HG03575 (cell line): ENCODE measurements around the gene ASPSCR1.

Experiments
- ATAC-seq: cut with Tn5 transposase; IDR thresholded peaks from one replicate; pipeline ENCODE4 v1.9.1; 2021; ENCODE audit not compliant: unreplicated experiment, insufficient number of reproducible peaks, low FRiP score; ENCODE audit errors: extremely low read depth

Gene ASPSCR1

DNA sequence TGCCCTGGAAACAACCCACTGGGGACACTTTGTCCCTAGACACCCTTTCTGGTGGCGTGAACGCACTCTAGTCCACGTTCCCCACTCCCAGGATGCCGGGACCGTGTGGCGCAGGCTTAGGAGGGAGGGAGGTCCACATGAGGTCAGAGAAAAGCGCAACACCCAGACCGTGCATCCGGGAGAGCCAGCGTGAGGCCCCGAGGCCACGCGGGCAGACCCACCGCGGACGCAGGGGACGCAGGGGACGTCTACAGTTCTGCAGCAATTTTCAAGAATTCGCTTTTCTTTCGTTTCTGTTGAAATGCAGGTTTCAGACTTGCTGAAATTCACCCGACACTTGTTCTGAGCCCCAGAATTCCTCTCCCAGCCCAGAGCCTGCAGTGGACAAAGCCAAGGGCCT, 69.5 kb downstream of the ASPSCR1 start:
- ATAC-seq = no peak

DNA sequence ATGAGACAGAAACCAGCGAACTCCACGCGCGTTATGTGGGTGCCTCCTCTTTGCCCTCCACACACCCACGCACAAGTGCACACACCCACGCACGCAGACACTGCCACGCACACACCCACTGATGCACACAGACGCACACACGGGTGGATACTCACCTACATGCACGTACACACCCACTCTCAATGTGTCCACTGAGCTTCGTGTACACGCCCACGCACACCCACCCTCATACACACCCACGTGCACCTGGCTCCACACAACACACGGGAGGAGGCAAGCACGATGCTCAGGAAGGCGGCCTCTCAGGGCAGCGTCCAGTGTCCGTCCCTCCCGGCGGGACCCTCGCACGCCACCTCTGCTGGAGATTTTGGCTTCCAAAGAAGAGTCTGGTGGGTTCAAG, 70.0 kb downstream of the ASPSCR1 start:
- ATAC-seq = no peak

DNA sequence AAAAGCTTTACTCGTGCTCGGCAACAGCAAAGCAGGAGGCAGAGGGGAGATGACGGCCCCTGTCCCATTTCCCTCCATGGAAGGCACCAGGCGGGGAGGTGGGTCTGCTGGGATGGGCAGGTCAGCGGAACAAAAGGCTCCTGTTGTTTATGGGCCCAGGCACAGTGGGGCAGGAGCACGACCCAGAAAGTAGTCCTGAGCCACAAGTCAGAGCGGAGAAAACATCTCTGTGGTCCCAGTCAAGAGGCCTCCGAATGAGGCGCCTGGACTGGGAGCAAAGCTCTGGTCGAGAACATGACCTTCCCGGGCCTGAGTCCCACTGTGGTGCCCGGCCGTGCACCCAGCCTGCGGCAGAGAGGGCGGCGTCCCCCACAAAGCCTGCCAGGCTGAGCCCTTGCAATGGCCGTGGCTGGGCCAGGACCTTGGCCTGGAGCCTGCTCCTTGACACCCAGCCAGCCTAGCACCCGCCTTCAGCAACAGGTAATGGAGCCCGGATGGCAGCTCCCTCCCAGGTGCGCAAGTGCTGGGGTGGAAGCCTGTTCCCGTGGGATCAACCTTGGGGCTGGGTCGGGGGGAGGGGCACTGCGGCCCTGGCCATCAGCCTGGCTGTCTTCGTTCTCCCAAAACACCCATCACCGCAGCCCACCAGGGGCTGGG, 70.6 kb downstream of the ASPSCR1 start:
- ATAC-seq = no peak

DNA sequence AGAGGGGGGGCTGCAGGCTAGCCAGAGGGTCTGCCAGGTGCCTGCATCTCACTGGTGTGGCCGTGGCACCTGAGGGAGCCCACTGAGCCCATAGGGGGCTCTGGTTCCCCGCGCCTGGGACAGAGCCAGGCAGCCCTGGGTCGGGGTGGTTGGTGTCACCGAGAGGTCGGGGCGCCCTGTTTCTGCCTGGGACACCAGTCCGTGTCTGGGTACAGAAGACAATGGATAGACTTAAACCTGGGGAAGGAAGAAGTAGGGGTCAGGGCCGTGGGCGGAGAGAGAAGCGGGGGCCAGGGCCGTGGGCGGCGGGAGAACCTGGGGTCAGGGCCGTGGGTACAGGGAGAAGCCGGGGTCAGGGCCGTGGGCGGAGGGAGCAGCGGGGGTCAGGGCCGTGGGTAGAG, 71.1 kb downstream of the ASPSCR1 start:
- ATAC-seq = no peak

DNA sequence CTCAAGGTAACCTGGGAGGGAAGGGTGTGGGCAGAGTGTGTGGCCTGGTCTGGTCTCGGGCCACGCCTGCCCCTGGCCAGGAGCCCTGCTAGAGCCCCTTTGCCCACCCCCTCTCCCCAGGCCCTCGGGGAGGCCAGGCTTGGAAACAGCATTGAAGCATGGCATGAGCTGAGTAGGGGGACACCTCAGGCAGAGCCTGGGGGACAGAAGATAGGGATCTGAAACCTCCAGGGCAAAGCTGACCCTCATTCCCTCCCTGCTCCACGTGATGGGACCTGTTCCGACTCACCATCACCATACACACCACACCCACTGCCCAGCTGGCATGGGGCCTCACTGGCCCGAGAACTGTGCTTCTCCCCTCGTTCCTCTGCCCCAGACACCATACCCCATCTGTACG, 71.7 kb downstream of the ASPSCR1 start:
- ATAC-seq = no peak

DNA sequence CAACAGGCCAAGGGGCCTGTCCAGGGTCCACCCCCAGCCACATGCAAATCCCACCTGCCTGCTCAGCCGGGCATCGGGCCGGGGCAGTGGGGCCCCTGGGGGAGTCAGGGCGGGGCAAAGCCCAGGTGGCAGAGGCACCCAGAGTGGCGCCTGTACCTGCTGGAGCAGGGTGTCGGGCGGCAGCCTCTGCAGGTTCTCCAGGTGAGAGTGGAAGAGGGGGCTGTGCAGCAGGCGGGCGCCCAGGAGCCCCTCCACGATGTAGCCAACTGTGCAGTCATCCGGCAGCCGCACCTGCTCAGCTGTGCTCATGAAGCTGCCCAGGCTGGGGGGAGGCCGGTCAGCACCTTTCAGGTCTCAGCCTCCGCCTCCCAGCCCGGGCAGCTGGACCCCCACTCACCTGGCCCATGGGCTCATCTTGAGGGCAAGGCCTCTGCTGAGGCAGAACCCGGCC, 72.1 kb downstream of the ASPSCR1 start:
- ATAC-seq = no peak

DNA sequence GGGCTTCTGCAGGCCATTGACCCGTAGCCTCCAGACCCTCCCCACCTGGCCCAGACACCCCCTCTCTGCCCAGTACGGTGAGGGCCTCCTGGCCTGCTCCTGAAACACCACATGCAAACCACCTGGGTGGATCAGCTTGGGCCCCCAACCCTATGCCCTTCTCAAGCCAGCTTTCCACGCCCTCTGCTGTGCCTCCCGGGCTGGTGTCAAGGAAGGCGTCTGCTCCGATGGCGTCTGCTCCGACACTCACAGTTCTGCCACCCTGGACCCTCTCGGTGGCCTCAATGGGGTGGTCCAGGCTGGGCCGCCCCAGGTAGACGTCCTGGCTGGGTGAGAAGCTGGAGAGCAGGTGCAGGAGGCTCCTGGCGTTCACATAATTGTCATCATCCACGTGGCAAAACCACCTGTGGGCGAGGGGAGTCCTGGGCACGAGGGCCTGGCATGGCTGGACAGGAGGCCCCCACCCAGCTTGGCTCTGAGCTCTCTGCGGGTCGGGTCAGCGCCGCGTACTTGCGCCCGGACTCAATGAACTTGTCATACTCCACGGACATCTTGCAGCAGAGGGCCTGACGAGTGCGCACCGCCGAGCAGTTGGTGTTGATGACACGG, 72.8 kb downstream of the ASPSCR1 start:
- ATAC-seq = no peak

DNA sequence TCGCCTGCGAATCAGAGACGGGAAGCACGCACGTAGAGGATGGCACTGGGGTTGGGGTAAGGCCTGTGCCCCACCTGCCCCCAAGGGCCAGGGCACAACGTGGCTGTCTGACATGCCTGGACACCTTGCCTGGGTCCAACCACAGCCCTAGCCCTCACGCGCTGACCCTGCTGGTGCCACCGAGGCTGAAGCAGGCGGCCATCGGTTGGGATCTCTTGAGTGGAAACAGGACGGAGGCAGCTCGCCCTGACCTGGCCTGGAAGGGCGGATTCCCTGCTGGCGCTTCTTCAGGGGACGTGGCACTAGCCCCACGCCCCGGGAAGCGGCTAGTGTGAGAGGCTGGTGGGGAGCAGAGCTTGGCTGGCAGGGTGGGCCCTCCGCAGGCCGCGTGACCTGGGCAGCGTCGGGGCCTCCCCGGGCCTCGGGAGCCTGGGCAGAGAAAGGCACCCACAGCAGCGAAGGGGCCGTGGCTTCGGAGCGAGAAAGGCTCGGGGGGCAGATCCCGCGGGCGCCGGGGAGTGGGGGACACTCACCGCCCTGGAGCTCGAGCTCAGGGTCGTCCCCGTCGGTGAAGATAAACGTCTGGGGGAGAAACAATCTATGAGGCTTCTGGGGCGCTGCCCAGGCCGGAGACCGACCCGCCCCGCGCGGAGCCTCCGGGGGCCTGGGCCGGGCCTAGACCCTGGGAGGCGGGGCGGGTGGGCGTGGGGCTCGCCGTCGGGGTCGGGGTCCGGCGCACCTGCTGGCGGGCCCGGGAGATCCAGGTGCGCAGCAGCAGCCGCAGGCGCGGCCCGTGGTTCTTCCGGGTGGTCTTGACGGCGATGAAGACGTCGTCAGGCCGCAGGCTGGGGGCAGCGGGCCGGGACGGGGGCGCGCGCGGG, 73.6 kb downstream of the ASPSCR1 start:
- no peak for ATAC-seq

DNA sequence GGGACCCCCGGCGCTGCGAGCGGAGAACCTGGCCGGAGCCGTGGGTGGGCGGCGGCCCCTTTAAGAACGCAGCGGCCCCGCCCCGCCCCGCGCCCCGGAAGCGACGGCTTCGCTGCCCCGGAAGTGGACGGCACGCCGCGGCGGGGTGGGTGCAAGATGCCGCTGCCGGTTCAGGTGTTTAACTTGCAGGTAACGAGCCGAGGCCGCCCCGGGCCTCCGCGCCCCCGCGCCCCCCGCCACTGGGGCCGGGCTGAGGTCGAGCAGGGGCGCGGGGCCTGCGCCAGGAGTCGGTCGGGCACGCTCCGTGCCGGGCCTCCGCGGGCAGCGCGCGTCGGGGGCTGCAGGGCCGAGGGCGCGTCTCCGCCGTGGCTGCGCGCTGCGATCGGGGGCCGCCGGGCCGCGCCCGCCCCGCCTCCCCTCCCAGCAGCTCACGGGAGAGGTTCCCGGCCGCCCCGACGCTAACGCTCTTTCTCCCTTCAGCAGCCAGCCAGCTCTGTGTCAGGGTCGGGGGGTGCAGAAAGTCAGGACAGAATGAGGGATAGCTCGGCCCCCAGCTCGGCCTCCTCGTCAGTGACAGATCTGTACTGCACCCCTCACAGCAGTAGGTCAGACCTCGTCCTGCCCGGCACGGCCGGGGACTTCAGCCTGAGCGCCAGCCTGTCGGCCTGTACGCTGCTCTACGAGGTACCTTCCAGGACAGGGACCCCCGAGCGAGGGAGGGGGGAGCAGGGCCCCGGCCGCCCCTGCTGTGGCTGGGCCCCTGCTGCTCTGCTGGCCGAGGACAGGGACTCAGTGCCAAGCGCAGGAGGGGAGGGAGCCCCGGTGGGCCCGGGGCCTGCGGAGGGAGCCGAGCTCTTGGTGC, 74.6 kb downstream of the ASPSCR1 start, which contains the start of the genes GPS1 and RFNG:
TSS of gene GPS1 (plus strand) at position 123 of the 862 bp plus-strand sequence. CDS start at position 157, 34 bp downstream.
TSS of gene RFNG (minus strand) at position 36 of the 862 bp plus-strand sequence. CDS start 45 bp downstream, outside the sequence.
- no peak for ATAC-seq

DNA sequence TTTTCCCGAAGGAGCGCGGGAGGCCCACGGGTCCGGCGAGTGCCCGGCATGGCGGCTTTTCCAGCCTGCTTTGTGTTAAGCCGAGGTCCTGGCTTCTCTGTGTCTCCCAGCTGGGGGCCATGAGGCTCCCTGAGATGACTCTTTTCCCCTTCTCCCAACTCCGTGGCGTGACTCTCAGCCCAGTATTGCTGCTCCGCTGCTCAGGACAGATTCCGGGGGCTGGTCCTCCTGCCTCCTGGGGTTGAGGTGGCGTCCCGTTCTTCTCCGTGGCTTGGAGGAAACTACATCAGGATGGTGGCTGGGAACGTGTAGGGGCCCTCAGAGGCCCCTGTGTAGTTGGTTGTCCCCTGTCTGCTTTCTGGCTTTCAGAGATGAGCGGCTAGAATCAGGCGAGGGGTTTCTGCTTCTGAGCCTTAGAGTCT, 75.2 kb downstream of the ASPSCR1 start:
- no peak for ATAC-seq

DNA sequence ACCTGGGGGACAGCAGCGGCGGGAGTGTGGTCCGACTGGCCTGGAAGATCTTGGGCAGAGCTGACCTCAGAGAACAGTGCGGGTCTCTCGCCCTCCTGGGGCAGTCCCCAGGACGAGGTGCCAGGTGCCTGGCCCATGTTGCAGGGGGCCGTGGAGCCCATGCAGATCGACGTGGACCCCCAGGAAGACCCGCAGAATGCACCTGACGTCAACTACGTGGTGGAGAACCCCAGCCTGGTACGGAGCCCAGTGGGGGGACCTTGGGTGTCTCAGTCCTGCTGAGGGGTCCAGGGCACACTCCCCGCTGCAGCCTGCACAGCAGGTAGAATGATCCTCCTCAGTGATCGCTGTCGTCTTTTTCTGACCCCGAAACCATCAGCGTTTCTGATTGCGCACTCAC, 75.7 kb downstream of the ASPSCR1 start:
- ATAC-seq = no peak

DNA sequence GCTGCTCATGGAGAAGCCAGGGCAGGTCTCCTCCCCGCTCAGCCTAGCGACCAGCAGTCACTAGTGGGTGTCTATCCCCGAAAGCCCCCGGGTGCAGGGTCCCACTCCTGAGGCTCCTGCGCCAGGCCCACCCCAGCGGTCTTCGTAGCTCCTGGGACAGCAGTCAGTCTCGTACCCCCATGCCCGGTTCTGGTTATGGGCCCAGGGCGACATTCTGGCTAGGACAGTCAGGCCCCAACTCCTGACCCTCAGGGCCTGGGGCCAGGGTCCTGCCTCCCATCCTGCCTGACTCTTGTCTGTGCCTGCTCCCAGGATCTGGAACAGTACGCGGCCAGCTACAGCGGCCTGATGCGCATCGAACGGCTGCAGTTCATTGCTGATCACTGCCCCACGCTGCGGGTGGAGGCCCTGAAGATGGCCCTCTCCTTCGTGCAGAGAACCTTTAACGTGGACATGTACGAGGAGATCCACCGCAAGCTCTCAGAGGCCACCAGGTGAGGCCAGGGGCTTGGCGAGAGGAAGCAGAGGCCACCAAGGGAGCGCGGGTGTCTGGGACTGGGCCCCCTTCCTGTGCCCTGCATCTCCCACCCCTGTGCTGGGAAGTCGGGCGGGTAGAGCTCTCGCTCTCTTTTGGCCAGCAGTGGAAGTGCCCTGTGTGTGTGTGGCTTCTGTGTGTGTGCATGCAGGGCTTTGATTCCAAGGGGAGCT, 76.3 kb downstream of the ASPSCR1 start:
- no peak for ATAC-seq

DNA sequence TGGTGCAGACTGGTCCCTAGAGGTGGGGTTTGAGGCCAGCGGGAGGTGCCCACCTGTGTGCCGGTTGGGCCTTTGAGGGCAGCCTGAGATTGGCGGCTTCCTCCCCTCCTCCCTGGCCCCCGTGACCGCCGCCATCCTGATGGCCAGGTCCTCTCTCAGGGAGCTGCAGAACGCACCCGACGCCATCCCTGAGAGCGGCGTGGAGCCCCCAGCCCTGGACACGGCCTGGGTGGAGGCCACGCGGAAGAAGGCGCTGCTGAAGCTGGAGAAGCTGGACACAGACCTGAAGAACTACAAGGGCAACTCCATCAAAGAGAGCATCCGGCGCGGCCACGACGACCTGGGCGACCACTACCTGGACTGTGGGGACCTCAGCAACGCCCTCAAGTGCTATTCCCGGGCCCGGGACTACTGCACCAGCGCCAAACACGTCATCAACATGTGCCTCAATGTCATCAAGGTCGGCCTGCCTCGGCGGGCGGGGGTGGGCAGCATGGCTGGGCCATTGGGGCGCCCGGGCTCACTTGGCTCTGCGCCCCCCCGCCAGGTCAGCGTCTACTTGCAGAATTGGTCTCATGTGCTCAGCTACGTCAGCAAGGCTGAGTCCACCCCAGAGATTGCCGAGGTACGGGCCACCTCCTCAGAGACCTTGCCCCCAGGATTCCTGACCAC, 77.1 kb downstream of the ASPSCR1 start:
- ATAC-seq = no peak

DNA sequence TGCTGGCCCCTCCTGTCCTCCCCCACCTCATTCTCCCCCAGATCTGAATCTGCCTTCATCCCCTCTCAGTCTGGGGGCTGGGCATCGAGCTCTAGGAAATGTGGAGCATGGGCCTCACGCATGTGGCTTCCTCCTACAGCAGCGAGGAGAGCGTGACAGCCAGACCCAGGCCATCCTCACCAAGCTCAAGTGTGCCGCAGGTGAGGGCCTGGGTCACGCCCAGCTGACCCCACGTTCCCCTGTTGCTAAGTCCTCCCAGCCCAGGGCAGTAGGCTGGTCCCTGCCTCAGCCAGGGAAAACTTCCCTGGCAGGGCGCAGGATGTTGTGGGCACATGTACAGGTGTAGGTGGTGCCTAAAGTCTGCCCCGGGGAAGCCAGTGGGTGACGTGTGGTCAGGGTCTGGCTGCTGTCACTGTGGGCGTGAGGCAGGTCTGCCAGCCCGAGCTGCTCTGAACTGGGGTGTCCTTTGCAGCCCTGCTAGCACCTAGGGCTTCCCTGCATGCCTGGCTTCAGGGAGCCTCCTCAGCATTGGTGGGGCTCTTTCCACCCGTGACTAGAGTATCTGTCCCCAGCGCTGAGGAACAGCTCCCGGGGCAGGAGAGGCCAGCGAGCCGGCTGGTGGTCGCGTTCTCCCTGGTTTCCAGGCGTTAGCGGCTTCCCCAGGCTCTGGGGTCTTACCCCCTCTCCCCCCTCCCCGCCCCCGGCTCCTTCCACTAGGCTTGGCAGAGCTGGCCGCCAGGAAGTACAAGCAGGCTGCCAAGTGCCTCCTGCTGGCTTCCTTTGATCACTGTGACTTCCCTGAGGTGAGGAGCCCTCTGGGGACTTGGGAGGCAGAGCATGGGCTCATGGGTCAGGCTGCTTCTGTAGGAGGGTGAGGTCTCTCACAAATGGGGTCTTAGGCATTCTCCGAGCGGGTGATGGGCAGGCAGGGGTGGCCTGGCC, 77.9 kb downstream of the ASPSCR1 start:
- no peak for ATAC-seq

DNA sequence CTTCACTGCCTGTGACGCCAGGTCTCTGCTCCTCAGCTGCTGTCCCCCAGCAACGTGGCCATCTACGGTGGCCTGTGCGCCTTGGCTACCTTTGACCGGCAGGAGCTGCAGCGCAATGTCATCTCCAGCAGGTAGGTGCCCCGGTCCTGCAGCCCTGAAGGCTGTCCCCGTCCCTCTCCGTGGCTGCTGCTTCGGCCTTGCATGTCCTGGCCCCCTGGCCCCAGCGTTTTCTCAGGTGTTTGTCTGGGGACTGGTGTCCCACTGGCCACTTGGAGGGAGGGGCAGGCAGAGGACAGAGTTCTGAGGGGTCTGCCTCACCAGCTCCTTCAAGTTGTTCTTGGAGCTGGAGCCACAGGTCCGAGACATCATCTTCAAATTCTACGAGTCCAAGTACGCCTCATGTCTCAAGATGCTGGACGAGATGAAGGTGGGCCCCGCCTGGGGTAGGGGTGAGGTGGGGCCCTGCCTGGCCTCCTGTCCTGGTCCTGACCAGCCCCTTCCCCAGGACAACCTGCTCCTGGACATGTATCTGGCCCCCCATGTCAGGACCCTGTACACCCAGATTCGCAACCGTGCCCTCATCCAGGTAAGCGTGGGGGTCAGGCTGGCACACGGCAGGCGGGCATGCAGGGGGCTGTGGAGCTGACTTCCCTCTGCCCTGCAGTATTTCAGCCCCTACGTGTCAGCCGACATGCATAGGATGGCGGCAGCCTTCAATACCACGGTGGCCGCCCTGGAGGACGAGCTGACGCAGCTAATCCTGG, 78.7 kb downstream of the ASPSCR1 start:
- no peak for ATAC-seq
